HG02870 (cell line): ENCODE data around the gene DPM1.

Experiments used
- ATAC-seq: cut with Tn5 transposase; IDR thresholded peaks from one replicate; pipeline ENCODE4 v1.9.1; 2021; ENCODE audit warnings: mild to moderate bottlenecking, moderate library complexity; ENCODE audit not compliant: unreplicated experiment

The DPM1 gene

GRCh38 chr20:50903353-50904051 is 54.8 kb downstream of the DPM1 start:
- no peak for ATAC-seq

GRCh38 chr20:50901301-50901700 is 57.0 kb downstream of the DPM1 start:
- no peak for ATAC-seq

DNA sequence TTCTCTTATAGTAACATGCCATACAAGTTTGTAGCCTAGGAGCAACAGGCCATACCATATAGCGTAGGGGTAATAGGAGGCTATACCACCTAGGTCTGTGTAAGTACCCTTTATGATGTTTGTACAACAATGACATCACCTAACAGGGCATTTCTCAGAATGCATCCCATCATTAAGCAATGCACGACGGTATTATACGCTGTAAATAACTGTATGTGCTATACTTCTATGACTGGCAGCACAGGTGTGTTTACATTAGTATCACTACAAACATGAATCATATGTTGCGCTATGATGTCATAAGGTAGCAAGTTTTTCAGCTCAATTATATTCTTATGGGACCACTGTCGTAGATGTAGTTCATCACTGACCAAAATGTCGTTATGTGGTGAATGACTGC is 58.1 kb downstream of the DPM1 start:
- no peak for ATAC-seq

- ATAC-seq, result no peak
Measured at GRCh38 chr20:50898475-50898874, 59.9 kb downstream of the DPM1 start.

- ATAC-seq, result no peak
Measured at GRCh38 chr20:50895111-50895830, 63.1 kb downstream of the DPM1 start.

GRCh38 chr20:50893620-50894019 is 64.7 kb downstream of the DPM1 start:
- ATAC-seq, result no peak

DNA sequence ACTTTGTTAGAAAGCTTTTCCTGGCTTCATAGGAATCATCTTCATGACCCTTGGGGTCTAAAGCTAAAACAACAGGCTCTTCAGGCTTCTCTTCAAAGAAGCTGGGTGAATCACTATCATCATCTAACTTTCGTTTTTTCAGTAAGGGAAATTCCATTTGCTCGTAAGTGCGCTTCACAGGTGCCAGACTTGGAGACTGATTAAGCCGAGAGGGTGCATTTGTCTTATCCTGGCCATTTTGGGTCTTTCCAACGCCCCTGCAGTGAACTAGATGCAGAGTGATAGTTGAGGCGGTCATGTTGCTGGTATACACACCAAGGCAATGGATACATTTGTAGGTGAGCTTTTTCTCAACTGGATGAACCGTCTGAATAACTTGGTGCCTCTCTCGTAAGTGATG is 65.9 kb downstream of the DPM1 start:
- no peak for ATAC-seq

DNA sequence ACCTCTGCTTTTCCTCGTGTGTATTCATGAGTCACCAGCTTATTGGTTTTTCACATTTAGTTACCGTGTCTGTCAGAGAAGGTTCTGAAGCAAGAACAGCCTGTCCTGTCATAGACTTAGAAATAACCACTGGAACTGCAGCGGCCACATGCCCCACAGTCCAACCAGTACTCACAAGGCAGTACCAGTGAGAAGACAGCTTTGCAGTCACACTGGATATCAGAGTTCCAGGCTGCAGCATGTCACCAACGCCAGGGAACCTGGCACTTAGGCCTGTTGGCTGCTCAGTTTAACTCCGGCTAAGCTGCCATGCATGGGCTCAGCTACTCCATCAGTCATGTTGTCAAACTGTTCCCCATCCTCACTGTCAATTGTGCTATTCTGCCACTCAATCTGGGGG is 67.2 kb downstream of the DPM1 start:
- ATAC-seq, result no peak

DNA sequence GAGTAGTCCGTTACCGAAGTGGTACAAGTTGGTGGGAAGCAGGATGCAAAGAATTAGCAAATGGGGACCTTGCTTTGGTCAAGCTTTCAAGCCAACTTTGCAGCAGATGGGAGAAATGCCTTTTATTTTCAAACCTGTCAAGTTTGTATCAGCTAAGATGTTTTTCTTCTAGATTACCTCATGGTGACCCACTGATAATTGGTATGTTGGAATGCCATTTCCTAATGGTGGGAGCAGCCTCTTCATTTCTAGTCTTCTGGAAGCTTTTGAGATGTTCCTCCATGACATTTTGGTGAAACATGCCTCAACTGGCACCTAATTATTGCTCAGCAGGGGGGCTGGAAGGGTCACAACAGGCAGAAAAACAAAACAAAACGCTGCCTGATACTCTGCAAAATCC is 70.8 kb downstream of the DPM1 start:
- no peak for ATAC-seq

DNA sequence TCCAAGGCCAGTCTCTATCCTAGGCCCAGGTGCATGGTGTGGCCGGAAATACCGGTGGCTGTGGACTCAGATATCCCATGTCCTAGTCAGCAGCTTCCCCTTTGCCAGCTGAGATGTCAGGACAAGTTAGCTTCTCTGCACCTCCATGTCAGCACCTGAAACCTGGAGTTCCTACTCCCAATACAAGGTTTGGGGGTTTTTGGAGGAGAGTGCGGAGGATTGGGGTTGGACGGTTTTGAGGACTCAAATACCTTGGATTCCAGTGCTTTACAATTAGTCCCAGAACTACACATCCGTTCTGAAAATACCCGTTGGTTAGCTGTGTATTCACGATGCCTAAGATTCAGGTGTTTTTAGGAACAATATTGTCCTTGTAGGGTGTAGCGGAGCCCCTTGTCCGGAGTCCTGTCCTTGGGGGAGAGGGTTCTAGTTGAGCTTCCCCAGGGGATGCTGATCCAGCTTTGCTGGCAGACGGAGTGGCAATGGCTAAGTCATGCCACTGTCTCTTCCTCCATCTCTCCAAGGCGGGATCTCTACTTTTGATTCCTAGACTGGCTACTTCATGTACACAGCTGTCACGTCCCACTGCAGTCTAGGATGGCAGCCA is 72.0 kb downstream of the DPM1 start:
- ATAC-seq, result no peak

DNA sequence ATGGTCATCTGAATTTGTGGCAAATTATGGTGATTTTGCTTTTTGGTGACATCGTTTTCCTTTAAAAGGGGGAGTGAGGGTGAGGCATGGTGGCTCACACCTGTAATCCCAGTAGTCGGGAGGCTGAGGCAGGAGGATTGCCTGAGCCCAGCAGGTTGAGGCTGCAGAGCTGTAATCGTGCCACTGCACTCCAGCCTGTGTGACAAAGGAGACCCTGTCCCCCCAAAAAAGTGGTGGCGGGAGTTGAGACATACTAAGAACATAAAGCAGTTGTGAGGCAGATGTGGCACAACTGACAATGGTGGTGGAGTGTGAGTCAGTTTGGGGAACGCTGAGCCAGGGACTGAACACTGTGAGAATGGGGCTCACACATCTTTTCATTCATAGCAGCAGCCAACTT is 72.6 kb downstream of the DPM1 start:
- ATAC-seq, result no peak

DNA sequence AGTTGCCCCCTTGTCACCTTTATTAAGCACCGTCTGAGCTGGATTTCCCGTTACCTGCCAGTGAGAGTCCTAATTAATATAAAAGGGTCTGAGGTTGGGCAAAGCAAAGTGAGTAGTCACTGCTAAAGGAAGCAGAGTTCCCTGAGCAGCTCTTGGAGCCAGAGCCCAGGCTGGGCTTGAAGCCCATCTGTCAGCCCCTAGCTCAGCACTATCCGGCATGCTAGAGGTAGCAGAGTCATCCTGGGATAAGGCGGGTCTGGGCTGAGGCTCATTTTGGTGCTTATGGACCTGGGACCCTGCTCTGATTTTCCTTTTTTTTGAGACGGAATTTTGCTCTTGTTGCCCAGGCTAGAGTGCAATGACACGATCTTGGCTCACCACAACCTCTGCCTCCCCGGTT is 73.3 kb downstream of the DPM1 start:
- no peak for ATAC-seq
